H9 (cell line): ENCODE measurements around the gene DAD1. TPM values are rescaled to one million over a fixed set of nuclear protein-coding genes. Genes with fewer than 3 reads are reported as not detected.

Experiments
- DNase-seq: peaks from one replicate; pipeline ENCODE4 v3.0.0-alpha.2; 2017
- H2AFZ ChIP-seq: one replicate; pipeline ENCODE4 v1.6.1; 2013; ENCODE audit warnings: mild to moderate bottlenecking, low read length, control low read depth, moderate library complexity
- H2AK5ac ChIP-seq: 2 replicates; pipeline ENCODE4 v1.6.1; 2013; ENCODE audit warnings: low read length, control low read depth, mixed read lengths; ENCODE audit not compliant: insufficient read length
- H2BK120ac ChIP-seq: one replicate; pipeline ENCODE4 v1.6.1; 2013; ENCODE audit warnings: low read depth, mild to moderate bottlenecking, low read length, control low read depth, inconsistent platforms; ENCODE audit not compliant: poor library complexity, severe bottlenecking
- H2BK12ac ChIP-seq: 2 replicates; pipeline ENCODE4 v1.6.1; 2013; ENCODE audit warnings: low read length, control low read depth, mixed read lengths, low read depth; ENCODE audit not compliant: insufficient read length
- H2BK15ac ChIP-seq: 2 replicates; pipeline ENCODE4 v1.6.1; 2013; ENCODE audit warnings: low read depth, low read length, control low read depth
- H2BK20ac ChIP-seq: one replicate; pipeline ENCODE4 v1.6.1; 2013; ENCODE audit warnings: low read depth, mild to moderate bottlenecking, low read length, control low read depth, inconsistent platforms; ENCODE audit not compliant: poor library complexity, severe bottlenecking
- H2BK5ac ChIP-seq: 2 replicates; pipeline ENCODE4 v1.6.1; 2013; ENCODE audit warnings: low read length, control low read depth, mixed read lengths; ENCODE audit not compliant: insufficient read length
- H3K14ac ChIP-seq: 2 replicates; pipeline ENCODE4 v1.6.1; 2013; ENCODE audit warnings: low read length, control low read depth; ENCODE audit not compliant: insufficient read depth
- H3K18ac ChIP-seq: 2 replicates; pipeline ENCODE4 v1.6.1; 2013; ENCODE audit warnings: low read depth, mild to moderate bottlenecking, mixed read lengths, low read length, control low read depth; ENCODE audit not compliant: insufficient read length
- H3K23ac ChIP-seq: 2 replicates; pipeline ENCODE4 v1.6.1; 2013; ENCODE audit warnings: low read length, control low read depth, mixed read lengths, low read depth; ENCODE audit not compliant: insufficient read length
- H3K23me2 ChIP-seq: 2 replicates; pipeline ENCODE4 v1.6.1; 2013; ENCODE audit warnings: low read depth, mild to moderate bottlenecking, mixed read lengths, low read length, control low read depth; ENCODE audit not compliant: insufficient read length, poor library complexity, severe bottlenecking
- H3K27ac ChIP-seq: 2 replicates; pipeline ENCODE4 v1.5.1; 2013; ENCODE audit warnings: low read length, control low read depth, mixed read lengths, low read depth; ENCODE audit not compliant: insufficient read length
- H3K27me3 ChIP-seq: 2 replicates; pipeline ENCODE4 v1.6.1; 2013; ENCODE audit warnings: low read length, control low read depth, inconsistent platforms; ENCODE audit not compliant: insufficient read depth
- H3K4ac ChIP-seq: 2 replicates; pipeline ENCODE4 v1.6.1; 2013; ENCODE audit warnings: low read depth, mild to moderate bottlenecking, control low read depth, inconsistent platforms, low read length, moderate library complexity
- H3K4me1 ChIP-seq: 2 replicates; pipeline ENCODE4 v1.6.1; 2013; ENCODE audit warnings: low read length, control low read depth, inconsistent platforms; ENCODE audit not compliant: insufficient read depth
- H3K4me2 ChIP-seq: 2 replicates; pipeline ENCODE4 v1.6.1; 2013; ENCODE audit warnings: low read length, control low read depth, mixed read lengths; ENCODE audit not compliant: insufficient read length, insufficient read depth
- H3K56ac ChIP-seq: 2 replicates; pipeline ENCODE4 v1.6.1; 2013; ENCODE audit warnings: low read depth, mild to moderate bottlenecking, mixed read lengths, low read length, control low read depth; ENCODE audit not compliant: insufficient read length
- H3K79me1 ChIP-seq: 2 replicates; pipeline ENCODE4 v1.6.1; 2013; ENCODE audit warnings: low read depth, mild to moderate bottlenecking, moderate library complexity, low read length, control low read depth, inconsistent platforms; ENCODE audit not compliant: insufficient read depth, poor library complexity, severe bottlenecking
- H3K79me2 ChIP-seq: 2 replicates; pipeline ENCODE4 v1.6.1; 2013; ENCODE audit warnings: low read length, control low read depth, inconsistent platforms; ENCODE audit not compliant: insufficient read depth
- H3K9ac ChIP-seq: 2 replicates; pipeline ENCODE4 v1.6.1; 2013; ENCODE audit warnings: low read length, control low read depth, mixed read lengths; ENCODE audit not compliant: insufficient read length; ENCODE audit errors: extremely low read depth
- H3K9me3 ChIP-seq: one replicate; pipeline ENCODE4 v1.6.1; 2013; ENCODE audit warnings: low read depth, low read length, inconsistent platforms; ENCODE audit not compliant: control insufficient read depth
- H3T11ph ChIP-seq: one replicate; pipeline ENCODE4 v1.6.1; 2013; ENCODE audit warnings: mild to moderate bottlenecking, low read length, control low read depth, inconsistent platforms
- H4K20me1 ChIP-seq: one replicate; pipeline ENCODE4 v1.6.1; 2013; ENCODE audit not compliant: control insufficient read depth, insufficient read length, insufficient read depth
- H4K5ac ChIP-seq: 2 replicates; pipeline ENCODE4 v1.6.1; 2013; ENCODE audit warnings: low read depth, mild to moderate bottlenecking, mixed read lengths, low read length, control low read depth; ENCODE audit not compliant: insufficient read length
- H4K8ac ChIP-seq: replicated peaks from 2 replicates; pipeline ENCODE4 v1.6.1; 2013; ENCODE audit warnings: low read length, control low read depth, mixed read lengths, low read depth; ENCODE audit not compliant: insufficient read length
- H4K91ac ChIP-seq: 2 replicates; pipeline ENCODE4 v1.6.1; 2013; ENCODE audit warnings: low read depth, mild to moderate bottlenecking, moderate library complexity, mixed read lengths, low read length, control low read depth; ENCODE audit not compliant: insufficient read length
- H3K27ac Mint-ChIP-seq, 3 experiments: 2 replicates in 2 of 3; 3 replicates in 1 of 3; pipeline ENCODE4 v1.8.0; 2020 to 2021; ENCODE audit warnings: mixed read lengths in 3 of 3, mild to moderate bottlenecking in 1 of 3, moderate library complexity in 1 of 3
- H3K27me3 Mint-ChIP-seq: 2 replicates; pipeline ENCODE4 v1.8.0; 2021; ENCODE audit warnings: low read depth, mild to moderate bottlenecking, moderate library complexity, mixed read lengths
- H3K36me3 Mint-ChIP-seq, 3 experiments: 2 replicates in 2 of 3; 3 replicates in 1 of 3; pipeline ENCODE4 v1.8.0; 2020 to 2021; ENCODE audit warnings: low read depth in 3 of 3, mixed read lengths in 3 of 3; ENCODE audit not compliant: insufficient read depth in 1 of 3
- H3K4me1 Mint-ChIP-seq, 2 experiments: 2 replicates each; pipeline ENCODE4 v1.8.0; 2020; ENCODE audit warnings: mixed read lengths in 2 of 2
- H3K4me3 Mint-ChIP-seq, 2 experiments: 2 replicates in 1 of 2; 3 replicates in 1 of 2; pipeline ENCODE4 v1.8.0; 2020 to 2021; ENCODE audit warnings: mild to moderate bottlenecking in 2 of 2, mixed read lengths in 2 of 2, moderate library complexity in 1 of 2
- H3K9me3 Mint-ChIP-seq, 2 experiments: 2 replicates in 1 of 2; 3 replicates in 1 of 2; pipeline ENCODE4 v1.8.0; 2020; ENCODE audit warnings: mild to moderate bottlenecking in 2 of 2, mixed read lengths in 2 of 2, moderate library complexity in 1 of 2
- WGBS: extraction: QIAGEN DNeasy Blood & Tissue Kit; methylation state at CpG from one replicate; pipeline ENCODE4 v1.1.7; 2013; ENCODE audit warnings: missing lambda C conversion rate, low lambda C conversion rate, mixed read lengths; ENCODE audit not compliant: insufficient read length; ENCODE audit errors: extremely low coverage; 5-methylcytosine and 5-hydroxymethylcytosine counted together
- total RNA-seq: library from RNA; stranded (reverse); gene quantifications from 2 replicates; pipeline ENCODE4 v1.2.1, GENCODE V29; 2021
- TF ChIP-seq, protein P1 (sequence below): fragments of 200-600 bp; sonication (generic); conservative IDR thresholded peaks from 3 replicates; pipeline ENCODE4 v1.8.0; 2021; ENCODE audit warnings: antibody characterized with exemption, mild to moderate bottlenecking

Gene DAD1
- total RNA-seq, 1 experiment from 2014 or later, result 127 TPM

DNA sequence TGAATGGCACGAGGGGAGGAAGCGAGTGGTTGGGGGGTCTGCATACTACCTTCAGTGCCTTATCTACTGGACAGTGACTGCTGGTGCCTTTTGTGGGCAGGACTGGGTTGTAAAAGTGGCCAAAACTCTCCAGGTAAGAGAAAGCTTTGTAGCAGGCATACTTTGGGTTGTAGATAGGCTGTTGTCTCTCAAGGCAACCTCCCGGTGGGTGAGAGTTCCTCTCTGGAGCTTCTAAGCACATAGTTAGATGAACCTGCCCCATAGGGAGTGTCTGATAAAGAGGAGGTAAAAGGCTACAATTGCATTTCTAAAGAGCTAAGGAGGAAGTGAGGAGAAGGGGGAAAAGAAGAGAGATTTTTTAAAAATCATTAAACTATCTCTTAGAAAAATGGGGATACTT is 4.2 kb upstream of the DAD1 start:
- Histone ChIP-seq H3K9me3 (no peaks in the 10 kb centered on the region), H2AK5ac (no peak overlapping the region), H4K91ac (no peak overlapping the region), H3K27ac (no peak overlapping the region), H2BK20ac (no peak overlapping the region), H3K9ac (no peak overlapping the region), H3K56ac (no peak overlapping the region), H3K79me2 (peaks cover 5% of the 10 kb centered on the region; the same call in 1 of the 2 replicates), H2BK120ac (no peak overlapping the region), H3K4me2 (no peak overlapping the region), H3K27me3 (no peaks in the 10 kb centered on the region), H3K14ac (no peak overlapping the region), H4K5ac (no peak overlapping the region), H3K79me1 (no peaks in the 10 kb centered on the region), H2AFZ (no peak overlapping the region), H2BK12ac (no peak overlapping the region), H3K23me2 (peaks cover 13% of the 10 kb centered on the region), H3K23ac (no peak overlapping the region), H2BK15ac (no peak overlapping the region), H2BK5ac (no peak overlapping the region), H3T11ph (no peak overlapping the region), H4K20me1 (no peaks in the 10 kb centered on the region), H3K4me1 (no peaks in the 10 kb centered on the region; the same call in 1 of the 2 replicates), H4K8ac (no peak overlapping the region), H3K18ac (no peak overlapping the region), H3K4ac (no peak overlapping the region)
- peak overlapping the region in 1 of 3 experiments; percentile 42; a peak in 3 of 7 replicates for H3K27ac Mint-ChIP-seq
- no peaks in the 10 kb centered on the region; a peak in 1 of 5 replicates for H3K9me3 Mint-ChIP-seq
- no CpG with 5 or more reads among the region's 3 CpGs for WGBS
- TF ChIP-seq, protein P1, sequence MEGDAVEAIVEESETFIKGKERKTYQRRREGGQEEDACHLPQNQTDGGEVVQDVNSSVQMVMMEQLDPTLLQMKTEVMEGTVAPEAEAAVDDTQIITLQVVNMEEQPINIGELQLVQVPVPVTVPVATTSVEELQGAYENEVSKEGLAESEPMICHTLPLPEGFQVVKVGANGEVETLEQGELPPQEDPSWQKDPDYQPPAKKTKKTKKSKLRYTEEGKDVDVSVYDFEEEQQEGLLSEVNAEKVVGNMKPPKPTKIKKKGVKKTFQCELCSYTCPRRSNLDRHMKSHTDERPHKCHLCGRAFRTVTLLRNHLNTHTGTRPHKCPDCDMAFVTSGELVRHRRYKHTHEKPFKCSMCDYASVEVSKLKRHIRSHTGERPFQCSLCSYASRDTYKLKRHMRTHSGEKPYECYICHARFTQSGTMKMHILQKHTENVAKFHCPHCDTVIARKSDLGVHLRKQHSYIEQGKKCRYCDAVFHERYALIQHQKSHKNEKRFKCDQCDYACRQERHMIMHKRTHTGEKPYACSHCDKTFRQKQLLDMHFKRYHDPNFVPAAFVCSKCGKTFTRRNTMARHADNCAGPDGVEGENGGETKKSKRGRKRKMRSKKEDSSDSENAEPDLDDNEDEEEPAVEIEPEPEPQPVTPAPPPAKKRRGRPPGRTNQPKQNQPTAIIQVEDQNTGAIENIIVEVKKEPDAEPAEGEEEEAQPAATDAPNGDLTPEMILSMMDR, result no peak
- no peak overlapping the region for H3K4me3 Mint-ChIP-seq
- peaks cover 22 to 35% of the 10 kb centered on the region in 2 experiments for H3K4me1 Mint-ChIP-seq
- DNase-seq, result no peak
- peaks cover 1% of the 10 kb centered on the region; the same call in 1 of the 2 replicates for H3K27me3 Mint-ChIP-seq
- no peaks in the 10 kb centered on the region; a peak in 1 of 7 replicates for H3K36me3 Mint-ChIP-seq
